HUES6 (cell line): ENCODE results near the gene SETD1A.

Experiments
- H3K27ac ChIP-seq: 2 replicates; pipeline ENCODE4 v1.7.0; 2013; ENCODE audit warnings: low read depth, mild to moderate bottlenecking, low read length, inconsistent platforms
- H3K27me3 ChIP-seq: 2 replicates; pipeline ENCODE4 v1.6.1; 2013; ENCODE audit warnings: low read length; ENCODE audit not compliant: control insufficient read depth, insufficient read depth
- H3K36me3 ChIP-seq: 2 replicates; pipeline ENCODE4 v1.6.1; 2013; ENCODE audit warnings: low read length; ENCODE audit not compliant: control insufficient read depth, insufficient read depth
- H3K4me1 ChIP-seq: 2 replicates; pipeline ENCODE4 v1.6.1; 2013; ENCODE audit warnings: low read length; ENCODE audit not compliant: control insufficient read depth, insufficient read depth
- H3K4me3 ChIP-seq: 2 replicates; pipeline ENCODE4 v1.5.1; 2013; ENCODE audit warnings: low read depth, low read length
- H3K9ac ChIP-seq: one replicate; pipeline ENCODE4 v1.6.1; 2013; ENCODE audit warnings: mild to moderate bottlenecking, low read length
- H3K9me3 ChIP-seq: 2 replicates; pipeline ENCODE4 v1.6.1; 2013; ENCODE audit warnings: low read depth, low read length; ENCODE audit not compliant: control insufficient read depth, insufficient read depth

Gene SETD1A

GRCh38 chr16:30947859-30948666 lies 9.5 kb upstream of the SETD1A start:
- Histone ChIP-seq H3K9ac (peak overlapping the region; percentile 70), H3K27me3 (no peaks in the 10 kb centered on the region), H3K4me1 (peaks cover 20% of the 10 kb centered on the region), H3K27ac (peak overlapping the region; percentile 87), H3K4me3 (peak overlapping the region; percentile 75), H3K9me3 (no peaks in the 10 kb centered on the region), H3K36me3 (peaks cover 27% of the 10 kb centered on the region)

- H3K36me3 ChIP-seq = peaks cover 21% of the 10 kb centered on the region
- H3K4me1 ChIP-seq = peaks cover 23% of the 10 kb centered on the region
- H3K9me3 ChIP-seq = no peaks in the 10 kb centered on the region
- peak within 1 kb of the TSS; percentile 72 for H3K9ac ChIP-seq
- no peaks in the 10 kb centered on the region for H3K27me3 ChIP-seq
- H3K27ac ChIP-seq = peak within 1 kb of the TSS; percentile 87
- peak within 1 kb of the TSS; percentile 75 for H3K4me3 ChIP-seq
Observed at GRCh38 chr16:30948667-30949649, 8.6 kb upstream of the SETD1A start, which contains the start of gene ORAI3. TSS of gene ORAI3 (plus strand) at chr16:30949068. CDS start at chr16:30949290, 222 bp downstream.

- H3K4me1 ChIP-seq = peaks cover 23% of the 10 kb centered on the region
- H3K27me3 ChIP-seq = no peaks in the 10 kb centered on the region
- peaks cover 13% of the 10 kb centered on the region for H3K36me3 ChIP-seq
- peak overlapping the region; percentile 75 for H3K4me3 ChIP-seq
- no peaks in the 10 kb centered on the region for H3K9me3 ChIP-seq
- H3K27ac ChIP-seq = no peak overlapping the region; the same call in 1 of the 2 replicates
- peak overlapping the region; percentile 72 for H3K9ac ChIP-seq
Observed at GRCh38 chr16:30949650-30950515, 7.7 kb upstream of the SETD1A start.

GRCh38 chr16:30950516-30951065 lies 7.0 kb upstream of the SETD1A start:
- Histone ChIP-seq H3K27ac (no peak overlapping the region), H3K27me3 (no peaks in the 10 kb centered on the region), H3K9me3 (no peaks in the 10 kb centered on the region), H3K36me3 (peaks cover 9% of the 10 kb centered on the region), H3K9ac (peak overlapping the region; percentile 20), H3K4me3 (peak overlapping the region; percentile 75), H3K4me1 (peaks cover 23% of the 10 kb centered on the region)

- H3K36me3 ChIP-seq = peaks cover 9% of the 10 kb centered on the region
- peaks cover 23% of the 10 kb centered on the region for H3K4me1 ChIP-seq
- H3K27me3 ChIP-seq = no peaks in the 10 kb centered on the region
- no peaks in the 10 kb centered on the region for H3K9me3 ChIP-seq
- no peak overlapping the region for H3K4me3 ChIP-seq
- no peak overlapping the region for H3K27ac ChIP-seq
- no peak overlapping the region for H3K9ac ChIP-seq
Observed at GRCh38 chr16:30951193-30951592, 6.4 kb upstream of the SETD1A start.

- H3K36me3 ChIP-seq = peaks cover 5% of the 10 kb centered on the region
- H3K27ac ChIP-seq = no peak overlapping the region
- H3K4me3 ChIP-seq = no peak overlapping the region
- no peak overlapping the region for H3K9ac ChIP-seq
- no peaks in the 10 kb centered on the region for H3K9me3 ChIP-seq
- H3K27me3 ChIP-seq = no peaks in the 10 kb centered on the region
- peaks cover 19% of the 10 kb centered on the region for H3K4me1 ChIP-seq
Observed at GRCh38 chr16:30951750-30952149, 5.8 kb upstream of the SETD1A start.

- peaks cover 14% of the 10 kb centered on the region for H3K4me1 ChIP-seq
- no peak overlapping the region for H3K4me3 ChIP-seq
- H3K27me3 ChIP-seq = no peaks in the 10 kb centered on the region
- no peak overlapping the region for H3K9ac ChIP-seq
- H3K36me3 ChIP-seq = no peaks in the 10 kb centered on the region
- H3K9me3 ChIP-seq = no peaks in the 10 kb centered on the region
- no peak overlapping the region for H3K27ac ChIP-seq
Observed at GRCh38 chr16:30953111-30953510, 4.4 kb upstream of the SETD1A start.

GRCh38 chr16:30953511-30954124 lies 3.9 kb upstream of the SETD1A start:
- no peak overlapping the region for H3K27ac ChIP-seq

GRCh38 chr16:30954993-30955392 lies 2.6 kb upstream of the SETD1A start:
- Histone ChIP-seq H3K4me1 (peaks cover 13% of the 10 kb centered on the region), H3K36me3 (peaks cover 15% of the 10 kb centered on the region), H3K9ac (no peak overlapping the region), H3K27me3 (no peaks in the 10 kb centered on the region), H3K4me3 (no peak overlapping the region), H3K9me3 (no peaks in the 10 kb centered on the region), H3K27ac (no peak overlapping the region)

More at GRCh38 chr16:30953511-30954124, 3.9 kb upstream of the SETD1A start:
- Histone ChIP-seq H3K4me3 (no peak overlapping the region), H3K9me3 (no peaks in the 10 kb centered on the region), H3K9ac (no peak overlapping the region), H3K4me1 (peaks cover 16% of the 10 kb centered on the region), H3K36me3 (peaks cover under 1% of the 10 kb centered on the region; the same call in 1 of the 2 replicates), H3K27me3 (no peaks in the 10 kb centered on the region)
